GM21528 (cell line): Measurements from ENCODE around the gene GRB10.

ENCODE experiments used
- ATAC-seq: cut with Tn5 transposase; IDR thresholded peaks from one replicate; pipeline ENCODE4 v1.9.1; 2021; ENCODE audit warnings: mild to moderate bottlenecking, moderate library complexity; ENCODE audit not compliant: unreplicated experiment, low FRiP score

Gene GRB10

DNA sequence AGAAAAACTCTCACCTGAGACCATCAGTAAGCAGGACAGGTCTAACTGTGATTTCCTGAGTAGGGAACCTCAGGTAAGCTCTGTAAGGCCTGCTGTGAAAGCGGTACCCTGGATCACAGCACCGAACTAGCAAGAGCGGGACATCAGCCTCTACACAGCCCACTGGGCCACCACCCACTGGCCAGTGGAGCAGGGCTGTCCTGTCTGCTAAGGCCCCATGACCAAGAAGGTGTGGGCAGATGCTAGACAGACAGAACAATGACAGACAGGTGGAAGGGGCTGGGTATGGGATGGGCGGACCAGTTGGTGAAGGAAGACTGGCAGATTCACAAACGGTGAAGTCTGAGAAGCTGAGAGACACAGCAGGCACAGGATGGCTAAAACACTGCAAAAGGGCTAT lies 138.1 kb downstream of the GRB10 start:
- no peak for ATAC-seq

DNA sequence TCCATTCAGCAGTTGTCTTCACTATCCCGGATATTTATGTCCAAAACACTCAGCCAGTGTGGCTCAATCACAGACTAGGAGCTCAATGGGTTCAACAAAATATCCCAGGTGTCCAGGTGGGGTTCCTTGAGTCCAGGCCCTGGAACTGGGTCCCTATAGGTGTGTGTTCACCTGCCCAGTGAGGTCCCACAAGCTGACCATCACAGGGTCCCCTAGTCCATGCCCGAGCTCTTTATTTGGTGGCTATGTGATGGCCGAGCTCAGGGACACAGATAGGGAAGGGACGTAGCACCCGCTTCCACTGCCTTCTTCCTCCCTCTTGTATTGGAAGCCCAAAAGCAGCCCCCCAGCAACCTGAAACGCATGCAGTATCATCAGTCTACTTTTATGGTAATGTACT lies 138.6 kb downstream of the GRB10 start:
- no peak for ATAC-seq

DNA sequence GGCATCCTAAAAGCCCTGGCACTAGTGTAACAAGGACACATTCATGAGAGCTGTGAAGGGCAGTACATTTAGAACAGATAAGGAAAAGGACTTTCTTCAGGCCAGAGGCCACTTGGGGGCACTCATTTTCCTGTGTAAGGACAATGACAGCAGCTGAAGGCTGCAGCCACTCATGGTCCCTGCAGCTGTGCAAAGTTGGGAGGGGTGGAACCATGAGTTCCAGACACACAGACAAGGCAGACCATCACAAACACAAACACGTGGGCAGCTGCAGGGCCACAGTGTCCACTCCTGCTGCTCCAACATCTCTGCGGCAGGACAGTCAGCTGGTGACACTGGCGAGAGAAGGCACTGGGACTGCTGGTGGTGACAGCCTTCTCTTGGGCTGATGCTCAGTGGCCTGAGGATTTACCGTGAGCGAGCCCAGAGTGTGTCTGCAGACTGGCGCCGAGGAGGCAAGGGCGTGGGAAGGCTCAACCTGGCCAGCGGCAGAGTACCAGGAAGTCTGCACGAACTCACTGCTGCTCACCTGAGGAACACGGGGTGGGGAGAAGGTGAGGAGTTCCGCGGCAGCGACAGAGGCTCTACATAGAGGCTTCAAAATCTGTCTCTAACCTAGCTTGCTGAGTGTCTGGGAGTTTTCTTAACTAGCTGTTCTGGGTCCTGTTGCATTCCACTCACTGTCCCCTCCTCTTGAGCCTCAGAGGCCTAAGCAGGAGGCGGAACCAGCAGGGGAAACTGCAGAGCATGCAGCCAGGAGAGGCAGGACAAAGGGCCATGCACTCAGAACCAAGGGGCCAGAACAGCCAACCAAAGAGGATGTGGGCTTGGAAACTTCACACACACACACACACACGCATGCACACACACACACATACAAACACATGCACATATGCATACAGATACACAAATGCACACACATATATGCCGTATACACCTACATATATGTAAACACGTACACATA lies 141.0 kb downstream of the GRB10 start:
- ATAC-seq = no peak

DNA sequence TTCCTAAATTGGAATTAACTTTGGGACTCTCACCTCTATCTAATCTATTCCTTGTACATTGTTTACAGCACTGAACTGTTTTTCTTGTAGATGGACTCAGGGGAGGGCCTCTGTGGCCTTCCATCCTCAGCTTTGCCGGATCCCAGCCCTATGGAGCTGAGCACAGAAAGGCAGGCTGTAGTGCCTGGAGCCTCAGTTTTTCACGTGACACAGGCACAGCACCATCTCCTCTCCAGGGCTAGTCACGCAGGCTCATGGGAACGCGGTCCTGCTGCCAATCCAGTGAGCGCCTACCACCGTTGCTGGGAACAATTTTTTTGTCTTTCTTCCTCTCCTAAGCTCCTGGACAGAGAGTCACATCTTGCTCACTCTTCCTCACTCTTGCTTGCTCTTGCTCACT lies 141.9 kb downstream of the GRB10 start:
- ATAC-seq = no peak

DNA sequence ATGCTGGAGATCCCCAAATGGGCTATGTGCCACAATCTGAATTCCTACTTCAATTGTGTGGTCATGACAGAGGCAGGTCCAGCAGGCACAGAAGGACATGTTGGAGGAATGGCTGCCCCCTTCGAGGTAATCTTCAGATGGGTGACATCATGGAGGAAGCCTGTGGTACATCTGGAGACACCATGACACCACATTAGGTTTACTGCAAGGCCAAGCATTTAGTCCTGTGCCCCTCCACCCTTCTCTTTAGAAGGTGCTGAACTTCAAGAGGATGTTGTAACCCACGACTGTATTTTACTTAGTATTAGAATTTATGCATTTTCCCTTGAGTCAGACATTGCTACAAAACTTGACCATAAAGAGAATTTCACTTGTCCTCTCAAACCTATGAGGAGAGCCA lies 142.4 kb downstream of the GRB10 start:
- ATAC-seq = no peak

DNA sequence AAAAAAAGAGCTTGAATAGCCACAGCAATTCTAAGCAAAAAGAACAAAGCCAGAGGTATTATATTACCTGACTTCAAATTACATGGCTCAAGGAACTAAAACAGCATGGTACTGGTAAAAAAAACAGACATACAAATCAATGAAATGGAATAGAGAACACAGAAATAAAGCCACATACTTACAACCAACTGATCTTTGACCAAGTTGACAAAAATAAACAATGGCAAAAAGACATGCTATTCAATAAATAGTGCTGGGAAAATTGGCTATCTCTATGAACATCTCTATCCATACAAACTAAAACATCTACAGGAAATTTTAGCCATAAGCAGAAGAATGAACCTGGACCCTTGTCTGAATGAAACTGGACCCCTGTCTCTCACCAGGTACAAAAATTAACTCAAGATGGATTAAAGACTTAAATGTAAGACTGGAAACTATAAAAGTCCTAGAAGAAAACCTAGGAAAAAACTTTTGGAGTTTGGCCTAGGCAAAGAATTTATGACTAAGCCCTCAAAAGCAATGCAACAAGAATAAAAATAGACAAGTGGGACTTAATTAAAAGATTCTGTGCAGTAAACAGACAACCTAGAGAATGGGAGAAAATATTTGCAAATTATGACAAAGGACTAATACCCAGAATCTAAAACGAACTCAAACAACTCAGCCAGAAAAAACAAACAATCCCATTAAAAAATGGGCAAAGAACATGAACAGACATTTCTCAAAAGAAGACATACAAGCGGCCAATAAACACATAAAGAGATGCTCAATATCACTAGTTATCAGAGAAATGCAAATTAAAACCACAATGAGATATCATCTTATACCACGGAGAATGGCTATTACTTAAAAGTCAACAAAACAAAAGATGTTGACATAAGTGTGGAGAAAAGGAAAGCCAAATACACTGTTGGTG lies 144.7 kb downstream of the GRB10 start:
- ATAC-seq = no peak

DNA sequence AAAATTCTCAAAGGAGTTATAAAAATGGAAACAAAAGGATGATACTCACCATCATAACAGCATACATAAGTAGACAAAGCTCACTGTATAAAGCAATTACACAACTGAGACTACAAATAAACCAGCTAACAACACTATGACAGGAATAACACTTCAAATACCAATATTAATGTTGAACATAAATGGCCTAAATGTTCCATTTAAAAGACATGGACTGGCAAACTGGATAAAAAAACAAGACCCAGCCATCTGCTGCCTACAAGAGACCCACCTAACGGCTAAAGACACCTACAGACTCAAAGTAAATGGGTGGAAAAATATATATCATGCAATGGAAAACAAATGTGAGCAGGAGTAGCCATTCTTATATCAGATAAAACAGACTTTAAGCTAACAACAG lies 148.3 kb downstream of the GRB10 start:
- no peak for ATAC-seq

DNA sequence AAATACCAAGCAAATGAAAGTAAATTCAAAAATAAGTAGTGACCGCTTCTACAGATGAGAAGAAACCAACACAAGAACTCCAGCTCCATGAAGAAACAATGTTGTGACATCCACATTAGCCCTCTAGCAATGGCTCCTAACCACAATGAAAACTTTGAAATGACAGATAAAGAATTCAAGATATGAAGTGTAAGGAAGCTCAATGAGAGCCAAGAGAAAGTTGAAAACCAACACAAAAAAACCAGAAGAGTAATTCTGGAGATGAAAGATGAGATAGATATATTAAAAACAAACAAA lies 149.3 kb downstream of the GRB10 start:
- no peak for ATAC-seq

DNA sequence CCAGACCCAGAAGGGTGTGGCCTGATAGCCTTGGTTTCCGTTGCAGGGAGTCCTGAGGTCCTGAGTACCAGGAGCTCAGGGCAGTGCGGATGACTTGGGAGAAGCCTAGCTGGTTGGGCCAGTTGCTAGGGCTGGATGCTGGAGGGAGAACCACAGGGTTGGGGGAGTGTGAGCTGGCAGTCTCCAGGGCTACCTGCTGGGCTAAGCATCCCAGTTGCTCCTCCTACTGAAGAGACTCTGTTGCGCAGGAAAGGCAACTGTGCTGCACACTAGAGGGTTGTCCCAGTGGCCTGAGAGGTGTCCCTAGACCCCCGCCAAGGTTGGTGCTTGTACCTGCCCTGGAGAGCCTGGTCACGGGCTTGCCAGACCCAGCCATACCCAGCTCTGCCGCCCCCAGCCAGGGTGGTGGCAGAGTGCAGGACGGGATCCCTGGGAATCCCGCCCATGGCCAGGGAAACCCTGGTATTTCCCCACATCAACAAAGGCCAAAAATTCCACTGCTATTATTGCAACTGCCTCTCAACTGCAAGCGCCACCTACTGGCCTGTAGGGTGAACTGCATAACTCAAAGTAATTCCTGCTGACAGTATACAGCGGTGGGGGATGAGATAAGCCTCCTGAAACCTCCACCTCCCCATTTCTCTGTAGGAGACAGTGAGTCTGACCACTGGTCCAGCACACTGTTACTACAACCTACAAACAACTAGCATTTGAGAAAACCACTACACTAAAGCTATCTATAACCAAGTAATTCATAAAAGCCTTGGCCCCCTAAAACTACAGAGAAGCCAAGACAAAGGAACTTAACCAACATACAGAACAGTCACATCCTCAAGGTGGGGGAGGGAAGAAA lies 149.9 kb downstream of the GRB10 start:
- peak; percentile 88 for ATAC-seq

DNA sequence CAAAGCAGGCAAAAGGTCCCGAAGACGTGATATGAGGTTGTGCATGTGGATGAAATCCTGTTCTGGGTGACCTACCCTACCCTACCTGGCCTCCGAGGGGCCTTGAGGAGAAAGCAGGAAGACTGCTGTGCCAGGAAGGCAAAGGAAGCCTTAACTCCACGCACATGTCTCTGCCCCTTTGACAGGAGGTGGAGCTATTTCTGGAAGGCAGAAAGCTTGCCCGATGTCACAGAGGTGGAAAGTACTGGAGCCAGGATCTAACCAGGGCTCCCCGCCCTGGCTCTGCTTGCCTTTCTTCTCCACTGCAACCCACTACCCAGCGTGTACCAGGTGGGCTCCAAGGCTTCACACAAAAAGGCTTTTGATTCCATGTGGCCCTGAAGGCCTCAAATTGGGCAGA lies 151.1 kb downstream of the GRB10 start:
- no peak for ATAC-seq

DNA sequence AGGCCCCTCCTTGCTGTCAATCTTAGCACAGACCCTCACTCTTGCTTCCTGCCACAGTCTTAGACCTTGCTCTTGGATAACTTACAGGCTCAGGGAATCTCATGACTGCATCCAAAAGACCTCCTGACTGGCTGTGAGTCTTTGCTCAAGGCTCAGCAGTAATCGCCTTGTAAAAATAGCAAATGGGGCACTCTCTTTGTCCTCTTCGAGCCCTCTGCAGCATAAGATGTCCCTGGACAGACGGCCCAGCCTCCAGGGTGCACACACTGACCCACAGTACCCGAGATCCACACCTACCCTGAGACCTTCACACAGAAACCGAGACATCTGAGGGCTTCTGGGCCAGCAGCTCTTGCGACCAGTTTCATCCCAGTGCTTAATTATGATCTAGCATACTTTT lies 151.6 kb downstream of the GRB10 start:
- no peak for ATAC-seq

DNA sequence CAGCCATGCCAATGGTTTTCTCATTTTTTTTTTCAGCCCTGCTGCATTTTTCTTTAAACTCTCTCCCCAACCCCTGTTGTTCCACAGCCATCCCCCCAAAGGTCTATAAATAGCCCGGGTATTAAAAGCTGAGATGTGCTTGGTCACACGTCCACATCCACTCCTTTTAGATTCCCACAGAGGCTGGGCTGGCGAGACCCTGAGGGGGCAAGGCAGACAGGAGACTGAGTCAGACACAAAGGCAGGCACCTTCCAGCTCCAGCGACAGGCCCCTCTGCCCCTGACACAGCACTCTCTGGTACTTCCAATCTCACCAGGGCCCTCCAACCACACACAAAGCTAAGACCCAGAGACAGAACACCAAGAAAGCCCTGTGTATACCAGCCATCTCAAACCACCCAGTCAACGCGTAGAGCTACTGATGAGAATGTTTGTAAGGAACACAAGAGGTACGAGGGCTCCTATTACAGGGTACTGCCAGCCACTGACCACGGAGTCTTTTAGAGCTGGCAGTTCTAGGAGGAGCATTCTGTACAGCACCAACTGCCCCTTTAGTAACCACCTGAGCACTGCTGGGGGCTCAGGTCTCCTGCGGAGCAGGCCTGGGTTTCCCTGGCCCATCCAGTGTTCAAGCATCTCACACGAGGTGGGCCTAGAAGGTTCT lies 153.3 kb downstream of the GRB10 start:
- no peak for ATAC-seq

DNA sequence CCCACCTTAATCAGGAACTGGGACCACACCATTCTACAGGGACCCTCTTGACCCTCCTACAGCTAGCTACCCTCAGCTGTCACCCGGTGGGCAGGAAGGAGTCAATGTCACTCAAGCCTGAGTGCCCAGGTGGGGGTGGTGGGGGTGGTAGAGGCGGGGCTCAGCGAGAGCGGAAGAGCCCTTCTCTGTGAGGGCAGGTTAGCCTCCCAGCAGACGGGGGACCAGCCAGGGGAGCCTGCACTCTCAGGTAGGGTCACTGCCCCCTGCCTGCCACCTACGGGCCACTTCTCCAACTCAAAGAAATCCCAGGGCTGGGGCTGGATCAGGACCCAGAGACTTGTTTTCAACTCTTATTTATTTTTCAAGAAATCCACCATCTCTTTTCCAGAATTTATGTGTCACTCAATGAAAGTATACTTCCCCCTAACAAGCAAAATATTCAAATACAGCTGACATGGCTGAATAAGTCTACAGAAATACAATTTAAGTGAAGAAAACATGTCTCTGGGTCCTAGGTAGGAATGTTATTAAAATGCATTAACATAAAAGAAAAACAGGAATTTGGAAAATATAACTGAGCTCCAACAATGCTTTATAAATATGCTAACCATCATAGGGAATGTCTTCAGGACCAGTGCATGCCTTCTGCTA lies 154.1 kb downstream of the GRB10 start:
- ATAC-seq = no peak

DNA sequence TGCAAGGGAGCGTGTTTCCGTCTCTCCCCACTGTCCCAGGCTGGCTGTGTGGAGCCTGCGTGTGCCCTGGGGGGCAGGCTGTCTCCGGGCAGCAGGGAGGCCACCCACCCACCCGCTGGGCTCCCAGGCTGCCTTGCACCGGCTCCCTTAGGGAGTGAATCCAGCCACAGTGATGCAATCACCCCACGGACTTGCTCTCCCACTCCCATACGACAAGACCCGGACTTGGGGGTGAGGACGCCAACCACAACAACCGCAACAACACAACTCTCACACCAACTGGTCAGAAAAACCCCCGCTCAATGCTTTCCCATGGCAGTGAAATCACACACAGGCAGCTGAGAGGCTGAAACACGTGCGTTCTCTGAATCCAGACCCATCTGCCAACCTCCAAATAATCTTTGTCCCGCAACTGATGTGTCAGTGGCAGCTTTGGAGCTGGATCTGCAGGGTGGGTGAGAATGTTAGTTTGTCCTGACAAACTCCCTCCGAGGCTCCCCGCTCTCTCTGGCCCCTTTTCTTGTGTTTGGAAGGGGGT lies 154.8 kb downstream of the GRB10 start:
- ATAC-seq = no peak

DNA sequence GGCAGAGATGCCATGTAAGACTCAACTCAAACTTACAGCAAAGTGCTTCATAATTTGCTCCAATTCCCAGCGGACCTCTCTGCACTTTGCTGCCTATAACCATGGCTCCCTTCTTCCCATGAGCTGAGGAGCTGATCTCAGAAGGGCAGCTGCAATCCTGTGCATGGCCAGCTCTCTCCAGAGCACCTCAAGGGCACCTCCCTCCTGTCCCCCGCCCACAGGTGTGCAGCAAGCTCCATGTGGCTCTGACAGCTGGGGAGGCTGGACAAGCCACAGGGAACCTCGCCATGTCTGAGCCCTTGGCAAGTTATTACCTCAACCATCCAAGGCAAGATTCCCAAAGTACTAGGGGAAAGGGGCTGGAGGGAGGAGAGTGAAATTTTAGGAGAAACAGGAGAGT lies 156.4 kb downstream of the GRB10 start:
- no peak for ATAC-seq

DNA sequence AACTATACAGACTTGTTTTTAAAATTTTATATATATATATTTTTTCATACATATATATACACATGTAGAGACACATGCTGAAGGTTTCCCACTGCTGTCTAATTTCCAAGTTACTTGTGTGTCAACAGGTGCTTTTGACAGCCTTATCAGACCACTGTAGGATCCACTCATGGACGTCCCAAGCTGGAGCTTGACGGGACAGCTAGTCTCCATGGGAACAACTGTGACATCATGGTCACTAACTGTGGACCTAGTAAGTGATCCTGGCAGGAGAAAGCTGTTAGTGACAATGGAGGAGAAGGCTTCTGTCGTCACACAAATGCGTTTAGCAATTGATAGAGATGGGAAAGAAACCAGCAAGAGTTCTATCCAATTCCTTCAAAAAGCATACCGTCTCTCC lies 157.3 kb downstream of the GRB10 start:
- no peak for ATAC-seq

DNA sequence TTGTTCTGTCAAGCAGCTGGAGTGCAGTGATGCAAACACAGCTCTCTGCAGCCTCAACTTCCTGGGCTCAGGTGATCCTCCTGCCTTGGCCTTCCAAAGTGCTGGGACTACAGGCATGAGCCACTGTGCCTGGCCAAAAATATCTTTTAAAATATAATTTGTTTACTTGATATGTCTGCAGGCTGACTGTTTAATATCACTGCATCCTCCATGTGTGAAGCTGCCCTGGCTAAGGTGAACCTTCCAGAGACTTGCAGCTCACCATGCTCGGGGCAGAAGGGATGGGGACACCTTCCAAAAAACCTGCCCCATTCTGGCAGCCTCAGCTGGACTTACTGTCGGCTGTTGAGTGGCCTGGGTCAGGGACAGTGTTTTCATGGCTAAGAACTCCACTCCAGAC lies 159.9 kb downstream of the GRB10 start:
- no peak for ATAC-seq

DNA sequence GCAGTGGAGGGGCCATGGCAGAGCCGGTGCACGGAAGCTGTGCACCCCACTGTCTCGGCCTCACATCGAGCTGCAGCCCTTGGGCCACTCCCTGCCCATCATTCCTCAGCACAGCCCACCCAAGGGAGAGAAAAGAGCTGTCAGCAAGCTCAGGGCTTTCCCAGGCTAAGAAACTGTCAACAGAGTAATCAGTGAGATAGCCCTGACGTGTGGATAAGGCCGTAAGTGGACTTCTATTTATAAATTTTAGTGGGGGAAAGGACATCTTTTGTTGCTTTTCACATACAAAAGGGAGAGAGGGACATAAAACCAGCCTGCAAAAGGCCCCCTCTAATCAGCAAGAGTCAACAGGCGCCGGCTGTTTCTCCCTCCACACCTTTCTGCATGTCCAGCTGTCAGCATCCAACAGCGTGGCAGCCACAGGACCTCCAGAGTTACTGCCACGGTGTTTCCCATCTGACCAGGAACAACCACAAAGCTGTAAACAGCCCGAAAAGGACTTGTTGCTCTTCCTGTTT lies 160.7 kb downstream of the GRB10 start:
- ATAC-seq = no peak

DNA sequence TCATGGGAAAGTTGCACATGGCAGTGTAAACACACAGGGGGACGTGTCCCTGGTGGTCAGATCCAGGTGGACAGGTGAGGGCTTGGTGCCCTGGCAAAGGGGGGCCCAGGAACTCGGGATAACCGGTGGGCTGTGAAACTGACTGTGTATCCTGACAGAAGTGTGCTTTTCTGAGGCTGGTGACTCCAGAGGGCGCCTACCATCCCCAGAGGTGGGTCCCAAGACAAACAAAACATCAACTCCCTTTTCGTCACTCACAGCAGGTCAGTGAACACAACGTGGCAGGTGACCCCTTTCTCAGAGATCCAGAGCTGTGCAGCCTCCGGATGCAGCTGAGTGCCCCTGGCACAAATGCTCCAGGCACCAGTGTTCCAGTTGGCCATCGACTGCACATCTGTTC lies 161.5 kb downstream of the GRB10 start:
- no peak for ATAC-seq
